Duodenal mucosa (tissue), 2 donors: Measurements from ENCODE around the gene PPP3CB.

Source experiments
- H3K27ac ChIP-seq: one replicate; pipeline ENCODE4 v1.7.0; 2013; ENCODE audit warnings: low read depth, low read length
- H3K27me3 ChIP-seq, 2 donors: one replicate each; pipeline ENCODE4 v1.7.0; 2013; ENCODE audit warnings: low read length in 2 of 2, control low read depth in 1 of 2; ENCODE audit not compliant: insufficient read depth in 2 of 2, control insufficient read depth in 1 of 2
- H3K36me3 ChIP-seq, 2 donors: one replicate each; pipeline ENCODE4 v1.7.0; 2013; ENCODE audit warnings: low read length in 2 of 2, control low read depth in 1 of 2; ENCODE audit not compliant: insufficient read depth in 2 of 2, control insufficient read depth in 1 of 2
- H3K4me1 ChIP-seq, 2 donors: one replicate each; pipeline ENCODE4 v1.7.0; 2013; ENCODE audit warnings: low read length in 2 of 2, control low read depth in 1 of 2; ENCODE audit not compliant: insufficient read depth in 2 of 2, control insufficient read depth in 1 of 2
- H3K4me3 ChIP-seq, 2 donors: one replicate each; pipeline ENCODE4 v1.7.0; 2013; ENCODE audit warnings: low read length in 2 of 2, low read depth in 1 of 2
- H3K9ac ChIP-seq, 2 donors: one replicate each; pipeline ENCODE4 v1.7.0; 2013; ENCODE audit warnings: low read length in 2 of 2, low read depth in 1 of 2
- H3K9me3 ChIP-seq, 2 donors: one replicate each; pipeline ENCODE4 v1.7.0; 2013; ENCODE audit warnings: low read length in 2 of 2, control low read depth in 1 of 2; ENCODE audit not compliant: control insufficient read depth in 1 of 2

Gene PPP3CB

DNA sequence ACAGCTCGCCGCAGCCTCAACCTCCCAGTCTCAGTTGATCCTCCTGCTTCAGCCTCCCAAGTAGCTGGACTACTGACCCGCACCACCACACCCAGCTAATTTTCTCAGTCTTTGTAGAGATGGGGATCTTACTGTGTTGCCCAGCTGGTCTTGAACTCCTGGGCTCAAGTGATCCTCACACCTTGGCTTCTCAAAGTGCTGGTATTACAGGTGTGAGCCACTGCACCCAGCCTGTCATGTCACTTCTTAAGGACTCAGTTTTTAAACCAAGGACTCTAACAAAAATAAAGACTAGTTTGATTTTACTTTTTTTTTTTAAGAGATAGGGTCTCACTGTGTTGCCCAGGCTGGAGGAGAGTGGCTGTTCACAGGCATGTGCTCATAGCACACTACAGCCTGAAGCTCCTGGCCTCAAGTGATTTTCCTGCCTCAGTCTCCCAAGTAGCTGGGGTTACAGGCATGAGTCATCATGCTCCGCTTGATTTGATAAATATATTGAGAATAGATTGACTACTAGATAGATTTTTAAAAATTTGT lies 16.5 kb upstream of the PPP3CB start:
- no peaks in the 10 kb centered on the region for H3K9me3 ChIP-seq
- H3K36me3 ChIP-seq: peaks cover 9% of the 10 kb centered on the region in 2 donors
- H3K9ac ChIP-seq: no peak overlapping the region
- no peak overlapping the region for H3K27ac ChIP-seq
- H3K27me3 ChIP-seq: no peaks in the 10 kb centered on the region
- no peak overlapping the region for H3K4me3 ChIP-seq
- no peaks in the 10 kb centered on the region for H3K4me1 ChIP-seq

DNA sequence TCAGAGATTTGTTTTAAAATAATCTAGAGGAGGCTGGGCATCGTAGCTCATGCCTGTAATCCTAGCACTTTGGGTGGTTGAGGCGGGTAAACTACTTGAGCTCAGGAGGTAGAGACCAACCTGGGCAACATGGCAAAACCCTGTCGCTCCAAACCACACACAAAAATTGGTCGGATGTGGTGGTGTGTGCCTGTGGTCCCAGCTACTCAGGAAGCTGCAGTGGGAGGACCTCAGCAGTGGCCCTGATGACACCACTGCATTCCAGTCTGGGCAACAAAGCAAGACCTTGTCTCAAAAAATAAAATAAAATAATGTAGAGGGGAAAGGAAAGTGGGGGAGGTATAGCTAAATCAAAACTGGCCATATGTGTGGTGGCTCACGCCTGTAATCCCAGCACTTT lies 13.9 kb upstream of the PPP3CB start:
- H3K9me3 ChIP-seq: no peaks in the 10 kb centered on the region
- H3K36me3 ChIP-seq: peaks cover 4 to 7% of the 10 kb centered on the region in 2 donors
- no peaks in the 10 kb centered on the region for H3K27me3 ChIP-seq
- no peak overlapping the region for H3K4me3 ChIP-seq
- no peak overlapping the region for H3K27ac ChIP-seq
- H3K4me1 ChIP-seq: no peaks in the 10 kb centered on the region
- no peak overlapping the region for H3K9ac ChIP-seq

DNA sequence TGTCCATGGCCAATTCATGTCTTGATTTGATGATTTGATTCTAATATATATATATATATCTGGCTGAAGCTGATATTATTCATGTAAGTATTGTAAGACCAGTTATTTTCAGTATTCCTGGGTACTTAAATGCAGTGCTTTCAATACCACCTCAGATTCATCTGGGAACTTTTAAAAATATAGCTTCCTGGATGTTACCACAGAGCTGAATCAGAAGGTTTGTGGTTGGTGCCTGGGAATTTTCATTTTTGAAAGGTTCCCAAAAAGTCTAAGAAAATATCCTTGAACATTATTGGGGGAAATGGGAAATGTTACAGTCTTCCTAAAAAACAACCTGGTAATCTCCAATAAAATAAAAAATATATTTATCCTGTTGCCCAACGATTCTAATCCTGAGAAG lies 10.7 kb upstream of the PPP3CB start:
- Histone ChIP-seq H3K9ac (no peak overlapping the region), H3K9me3 (no peaks in the 10 kb centered on the region), H3K27me3 (no peaks in the 10 kb centered on the region), H3K4me3 (no peak overlapping the region), H3K27ac (no peak overlapping the region), H3K4me1 (peaks cover 0 to under 1% of the 10 kb centered on the region in 2 donors), H3K36me3 (peaks cover 4 to 17% of the 10 kb centered on the region in 2 donors)

DNA sequence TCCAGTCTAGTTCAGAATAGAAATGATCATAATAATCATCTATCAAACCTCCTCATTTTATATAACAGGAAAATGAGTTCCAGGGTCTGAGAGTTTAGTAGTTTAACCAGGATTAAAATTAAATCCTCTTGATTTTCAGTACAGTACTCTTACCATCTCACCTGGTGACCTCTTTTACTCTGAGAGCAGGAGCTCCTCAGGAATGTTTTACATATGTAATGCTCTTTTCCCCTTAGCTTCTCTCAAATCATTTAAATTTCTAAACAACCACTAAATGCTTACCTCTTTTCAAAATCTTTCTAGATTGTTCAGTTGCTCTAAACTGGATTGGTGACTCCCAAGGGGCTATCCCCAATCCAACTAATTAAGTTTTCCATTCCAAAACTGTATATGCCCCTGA lies 10.2 kb upstream of the PPP3CB start:
- Histone ChIP-seq H3K9ac (no peak overlapping the region), H3K4me3 (no peak overlapping the region), H3K9me3 (no peaks in the 10 kb centered on the region), H3K36me3 (peaks cover 4 to 17% of the 10 kb centered on the region in 2 donors), H3K4me1 (peaks cover 3 to 4% of the 10 kb centered on the region in 2 donors), H3K27me3 (no peaks in the 10 kb centered on the region), H3K27ac (no peak overlapping the region)

DNA sequence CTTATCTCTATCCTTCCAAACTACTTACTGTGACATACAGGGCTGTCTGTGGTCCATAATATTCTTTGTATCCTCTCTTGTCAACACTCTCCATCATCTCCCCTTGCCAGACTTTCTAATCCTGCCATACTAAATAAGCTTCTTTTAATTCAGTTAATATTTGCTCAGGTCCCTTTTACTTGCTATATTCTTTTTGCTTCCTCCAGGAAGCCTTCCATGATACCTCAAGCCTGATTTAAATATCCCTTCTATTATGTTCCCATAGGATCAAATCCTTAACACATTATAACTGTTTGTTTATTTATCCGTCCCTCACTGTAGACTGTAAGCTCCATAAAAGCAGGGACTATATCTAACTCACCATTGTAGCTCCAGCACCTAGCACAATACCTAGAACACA lies 7.2 kb upstream of the PPP3CB start:
- Histone ChIP-seq H3K4me1 (peaks cover 3 to 4% of the 10 kb centered on the region in 2 donors), H3K36me3 (peaks cover 4 to 35% of the 10 kb centered on the region in 2 donors)

DNA sequence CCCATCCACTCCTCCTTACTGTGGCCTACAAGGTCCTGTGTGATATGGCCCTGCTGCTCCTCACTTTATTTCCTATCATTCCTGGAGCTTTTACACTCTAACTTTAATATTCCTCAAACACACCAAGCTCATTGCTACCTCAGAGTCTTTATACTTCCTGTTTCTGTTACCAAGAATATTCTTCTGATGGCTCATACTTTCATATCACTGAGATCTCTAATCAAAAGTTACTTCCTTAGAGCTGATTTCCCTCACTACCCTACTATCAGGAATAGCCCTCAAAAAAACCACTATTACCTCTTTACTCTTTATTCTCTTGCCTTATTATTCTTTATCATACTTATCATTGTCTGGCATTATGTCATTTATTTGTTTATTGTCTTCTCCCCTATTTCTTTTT lies 5.8 kb upstream of the PPP3CB start:
- no peak overlapping the region for H3K27ac ChIP-seq
- no peaks in the 10 kb centered on the region for H3K9me3 ChIP-seq
- peaks cover 4 to 38% of the 10 kb centered on the region in 2 donors for H3K36me3 ChIP-seq
- H3K27me3 ChIP-seq: no peaks in the 10 kb centered on the region
- no peak overlapping the region for H3K9ac ChIP-seq
- H3K4me1 ChIP-seq: peaks cover 4 to 7% of the 10 kb centered on the region in 2 donors
- no peak overlapping the region for H3K4me3 ChIP-seq

More for the DNA sequence above, 7.2 kb upstream of the PPP3CB start:
- Histone ChIP-seq H3K9ac (no peak overlapping the region), H3K9me3 (no peaks in the 10 kb centered on the region), H3K27ac (no peak overlapping the region), H3K27me3 (no peaks in the 10 kb centered on the region), H3K4me3 (no peak overlapping the region)

DNA sequence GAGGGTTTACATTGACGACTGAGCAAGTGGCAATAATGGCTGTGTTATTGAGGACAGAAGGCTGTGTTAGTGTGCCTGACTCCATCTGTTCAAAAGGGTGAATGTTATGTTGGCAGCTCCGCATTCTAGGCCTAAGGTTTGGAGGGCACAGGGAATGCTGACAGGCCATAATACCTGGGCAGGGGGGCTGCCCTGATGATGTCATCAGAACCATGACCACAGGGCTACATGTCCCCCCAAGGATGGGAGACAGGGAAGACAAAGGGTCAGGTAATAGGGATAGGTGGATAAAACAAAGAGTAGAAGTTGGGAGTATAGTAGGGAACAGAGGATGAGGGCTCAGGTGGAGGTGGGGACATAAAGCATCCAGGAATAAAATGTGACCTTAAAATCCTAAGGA lies 1.8 kb upstream of the PPP3CB start:
- H3K9me3 ChIP-seq: no peaks in the 10 kb centered on the region
- H3K4me3 ChIP-seq: no peak overlapping the region
- H3K27ac ChIP-seq: no peak overlapping the region
- no peaks in the 10 kb centered on the region for H3K27me3 ChIP-seq
- no peak overlapping the region for H3K9ac ChIP-seq
- peaks cover 19 to 24% of the 10 kb centered on the region in 2 donors for H3K4me1 ChIP-seq
- peaks cover 0 to 21% of the 10 kb centered on the region in 2 donors for H3K36me3 ChIP-seq

DNA sequence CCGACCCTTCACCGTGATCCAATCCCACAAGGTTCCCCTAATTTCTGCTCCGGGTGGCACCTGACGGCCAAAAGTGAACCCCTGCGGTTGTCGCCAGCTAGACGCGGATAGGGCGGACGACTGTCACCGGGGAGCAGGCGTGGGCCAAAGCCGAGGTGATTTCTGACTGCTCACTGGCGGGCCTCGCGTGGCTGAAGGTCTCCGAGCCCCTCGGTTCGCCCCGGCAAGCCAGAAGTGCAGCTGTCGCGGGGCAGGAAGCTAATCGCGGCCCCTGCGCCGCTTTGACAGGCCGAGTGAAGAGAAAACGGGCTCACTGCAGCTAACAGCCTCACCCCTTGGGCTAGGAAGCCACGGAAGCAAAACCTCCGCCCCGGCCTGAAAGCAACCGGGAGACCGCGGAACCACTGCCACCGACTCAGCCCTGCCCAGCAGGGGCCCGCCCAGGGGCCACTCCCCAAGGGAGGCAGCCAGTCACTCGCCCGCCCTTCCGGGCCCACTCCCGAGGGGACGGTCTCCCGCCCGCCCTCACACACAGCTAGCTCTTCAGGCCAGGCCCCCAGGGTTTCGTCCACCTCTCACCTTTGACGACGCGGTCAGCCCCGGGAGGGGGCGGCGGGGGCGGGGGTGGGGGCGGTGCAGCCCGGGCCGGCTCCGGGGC lies 469 bp downstream of the PPP3CB start:
- Histone ChIP-seq H3K27ac (peak overlapping the region; percentile 98), H3K4me3 (peak overlapping the region; percentile 93 to 95), H3K36me3 (peaks cover 0 to 15% of the 10 kb centered on the region in 2 donors), H3K9me3 (no peaks in the 10 kb centered on the region), H3K27me3 (no peaks in the 10 kb centered on the region), H3K9ac (peak overlapping the region; percentile 97 to 98), H3K4me1 (peaks cover 16 to 20% of the 10 kb centered on the region in 2 donors)

DNA sequence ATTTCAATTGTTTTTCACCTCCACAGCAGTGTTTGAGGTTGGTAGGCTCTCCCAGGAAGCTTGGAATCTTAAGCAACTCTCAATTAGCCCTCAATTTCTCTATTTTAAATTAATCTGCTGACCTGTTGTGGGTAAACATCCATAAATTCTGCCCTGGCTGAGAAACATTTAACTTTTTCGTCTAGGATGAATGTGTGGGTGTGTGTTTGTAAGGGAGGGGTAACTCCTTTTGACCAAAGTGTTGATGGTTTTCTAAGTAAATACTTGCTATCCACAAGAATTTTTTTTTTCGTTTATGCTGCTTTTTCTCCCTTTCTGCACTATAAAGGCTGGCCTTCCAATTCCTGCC lies 973 bp downstream of the PPP3CB start:
- peaks cover 0 to 11% of the 10 kb centered on the region in 2 donors for H3K36me3 ChIP-seq
- H3K9ac ChIP-seq: peak overlapping the region; percentile 97 to 98
- H3K27ac ChIP-seq: peak overlapping the region; percentile 98
- no peaks in the 10 kb centered on the region for H3K9me3 ChIP-seq
- H3K4me3 ChIP-seq: peak overlapping the region; percentile 93 to 95
- no peaks in the 10 kb centered on the region for H3K27me3 ChIP-seq
- H3K4me1 ChIP-seq: peaks cover 16 to 20% of the 10 kb centered on the region in 2 donors

DNA sequence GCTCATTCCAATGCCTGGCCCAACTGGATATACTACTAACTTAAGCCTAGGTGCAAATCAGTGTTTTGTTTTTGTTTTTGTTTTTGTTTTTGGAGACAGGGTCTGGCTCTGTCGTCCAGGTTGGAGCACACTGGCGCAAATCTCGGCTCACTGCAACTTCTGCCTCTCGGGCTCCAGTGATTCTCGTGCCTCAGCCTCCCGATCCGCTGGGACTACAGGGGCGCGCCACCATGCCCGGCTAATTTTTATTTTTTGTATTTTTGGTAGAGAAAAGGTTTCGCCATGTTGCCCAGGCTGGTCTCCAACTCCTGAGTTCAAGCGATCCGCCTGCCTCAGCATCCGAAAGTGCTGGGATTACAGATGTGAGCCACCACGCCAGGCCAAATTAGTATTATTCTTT lies 1.6 kb downstream of the PPP3CB start:
- Histone ChIP-seq H3K27ac (no peak overlapping the region), H3K27me3 (no peaks in the 10 kb centered on the region), H3K4me1 (peaks cover 16 to 20% of the 10 kb centered on the region in 2 donors), H3K9me3 (no peaks in the 10 kb centered on the region), H3K4me3 (peak overlapping the region in 1 of 2 donors; percentile 3), H3K36me3 (peaks cover 0 to 9% of the 10 kb centered on the region in 2 donors), H3K9ac (no peak overlapping the region)
